ENCODE data around the gene ADAP2.
"Not testable (repeated sequence)": the region's sequence is repeated elsewhere in the genome, so short reads cannot be mapped to it uniquely, and the experiment has no call there.

ADAP2 gene

GRCh38 chr17:30930495-30930894 is 8.8 kb downstream of the ADAP2 start:
- no peak for DNase-seq

GRCh38 chr17:30931582-30931981 is 9.8 kb downstream of the ADAP2 start:
- DNase-seq = not testable (repeated sequence)

GRCh38 chr17:30933966-30934365 is 12.2 kb downstream of the ADAP2 start:
- no peak for DNase-seq

GRCh38 chr17:30939051-30939689 is 17.4 kb downstream of the ADAP2 start:
- no peak for DNase-seq

GRCh38 chr17:30942308-30943079 is 20.7 kb downstream of the ADAP2 start:
- DNase-seq = no peak

GRCh38 chr17:30947796-30948195 is 26.1 kb downstream of the ADAP2 start:
- no peak for DNase-seq

GRCh38 chr17:30950189-30950588 is 28.4 kb downstream of the ADAP2 start:
- no peak for DNase-seq

- peak; percentile 86 for DNase-seq
Observed at GRCh38 chr17:30950669-30951399, 29.1 kb downstream of the ADAP2 start.

- no peak for DNase-seq
Observed at GRCh38 chr17:30952638-30953393, 31.1 kb downstream of the ADAP2 start.

GRCh38 chr17:30954046-30954830 is 32.5 kb downstream of the ADAP2 start:
- DNase-seq = no peak

GRCh38 chr17:30956764-30957374 is 35.1 kb downstream of the ADAP2 start:
- DNase-seq = no peak

- DNase-seq = peak; percentile 31
Observed at GRCh38 chr17:30957741-30958140, 36.0 kb downstream of the ADAP2 start.

- no peak for DNase-seq
Observed at GRCh38 chr17:30958187-30958586, 36.4 kb downstream of the ADAP2 start.

- no peak for DNase-seq
Observed at GRCh38 chr17:30961209-30962188, 39.8 kb downstream of the ADAP2 start.

GRCh38 chr17:30964312-30964711 is 42.6 kb downstream of the ADAP2 start:
- DNase-seq = not testable (repeated sequence)

- DNase-seq = no peak
Observed at GRCh38 chr17:30964876-30965275, 43.1 kb downstream of the ADAP2 start.

- no peak for DNase-seq
Observed at GRCh38 chr17:30965686-30966085, 43.9 kb downstream of the ADAP2 start.

- DNase-seq = not testable (repeated sequence)
Observed at GRCh38 chr17:30967911-30968310, 46.2 kb downstream of the ADAP2 start.

GRCh38 chr17:30969989-30970830 is 48.5 kb downstream of the ADAP2 start:
- DNase-seq = no peak
